Activated naive CD4-positive, alpha-beta T cell treated with anti-CD3 and anti-CD28 coated beads, Interleukin-2, amount 50 U/mL, for 72 hours (primary cell): ENCODE measurements around the gene KRT75. TPM values are rescaled to one million over a fixed set of nuclear protein-coding genes. Genes with fewer than 3 reads are reported as not detected.
A peak's percentile ranks its signal among the peaks of the same experiment; 100 is the strongest.

Experiments used
- ATAC-seq, 2 donors: fragments of 150-1000 bp; cut with Tn5 transposase; 2 replicates each; pipeline ENCODE4 v1.10.0; 2021; ENCODE audit warnings: mild to moderate bottlenecking in 2 of 2, moderate library complexity in 2 of 2
- DNase-seq, 2 donors: peaks; one replicate each; pipeline ENCODE4 v3.0.0; 2021 to 2022; ENCODE audit warnings: low spot score in 2 of 2
- H3K27ac Mint-ChIP-seq, 2 donors: one replicate each; pipeline ENCODE4 v1.8.0; 2022; ENCODE audit warnings: mild to moderate bottlenecking in 2 of 2, mixed read lengths in 2 of 2
- H3K36me3 Mint-ChIP-seq, 2 donors: one replicate each; pipeline ENCODE4 v1.8.0; 2022; ENCODE audit warnings: mixed read lengths in 2 of 2
- H3K9me3 Mint-ChIP-seq, 2 donors: one replicate each; pipeline ENCODE4 v1.8.0; 2022; ENCODE audit warnings: mixed read lengths in 2 of 2
- total RNA-seq, 2 donors: library from RNA; stranded (reverse); gene quantifications; one replicate each; pipeline ENCODE4 v1.2.3, GENCODE V29; 2022

Gene KRT75
- total RNA-seq, 2 donors from 2014 or later: not detected

DNA sequence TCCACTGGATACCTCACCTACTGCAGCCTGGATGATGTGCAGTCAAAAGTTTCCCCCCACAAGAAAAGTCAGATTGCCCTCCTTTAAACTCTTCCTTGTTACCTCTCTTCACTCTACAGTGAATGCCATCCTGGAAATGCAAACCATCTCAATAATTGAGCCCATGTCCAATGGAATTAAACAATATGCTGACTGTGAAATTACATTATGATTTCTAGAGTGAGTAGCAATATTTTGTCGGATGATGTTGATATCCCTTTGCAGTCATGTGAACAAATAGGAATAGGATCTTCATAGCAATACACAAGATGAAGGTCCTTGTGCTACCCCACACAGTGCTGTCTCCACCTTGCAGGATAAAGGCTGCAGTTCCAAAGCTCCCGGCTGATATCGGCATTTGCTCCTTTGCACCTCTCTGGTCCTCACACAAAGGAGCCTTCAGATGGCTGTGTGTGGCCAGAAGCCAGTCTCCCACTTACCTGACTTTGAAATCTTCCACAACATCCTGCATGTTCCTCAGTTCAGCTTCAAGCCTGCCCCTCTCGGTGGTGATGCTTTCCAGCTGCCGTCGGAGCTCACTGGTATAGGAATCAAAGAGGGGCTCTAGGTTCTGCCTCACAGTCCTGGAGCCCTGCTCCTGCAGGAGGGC lies 1.5 kb downstream of the KRT75 start:
- H3K36me3 Mint-ChIP-seq: no peaks in the 10 kb centered on the region
- no peak for ATAC-seq

DNA sequence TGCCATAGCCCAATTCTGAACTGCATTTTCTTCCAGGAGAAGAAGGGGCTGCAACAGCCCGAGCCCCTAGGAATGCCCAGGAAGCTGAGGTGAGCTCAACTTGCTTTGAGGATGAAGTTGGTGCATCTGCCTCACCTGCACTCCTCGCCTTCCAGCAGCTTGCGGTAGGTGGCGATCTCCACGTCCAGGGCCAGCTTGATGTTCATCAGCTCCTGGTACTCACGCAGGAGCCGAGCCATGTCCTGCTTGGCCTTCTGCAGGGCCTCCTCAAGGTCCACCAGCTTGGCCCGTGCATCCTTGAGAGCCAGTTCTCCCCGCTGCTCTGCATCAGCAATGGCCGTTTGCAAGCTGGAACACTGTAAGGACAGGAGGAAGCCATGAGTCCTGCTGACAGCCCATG lies 6.0 kb downstream of the KRT75 start:
- Mint-ChIP-seq H3K27ac (no peak overlapping the region), H3K9me3 (no peaks in the 10 kb centered on the region), H3K36me3 (no peaks in the 10 kb centered on the region)
- DNase-seq (no peak), ATAC-seq (no peak)

More for the DNA sequence above, 1.5 kb downstream of the KRT75 start:
- DNase-seq: no peak
- Mint-ChIP-seq H3K9me3 (no peaks in the 10 kb centered on the region), H3K27ac (no peak overlapping the region)

GRCh38 chr12:52427083-52427482 lies 7.1 kb downstream of the KRT75 start:
- Mint-ChIP-seq H3K36me3 (no peaks in the 10 kb centered on the region), H3K27ac (no peak overlapping the region), H3K9me3 (no peaks in the 10 kb centered on the region)
- no peak for DNase-seq
- no peak for ATAC-seq

GRCh38 chr12:52426034-52426433 lies 8.1 kb downstream of the KRT75 start:
- Mint-ChIP-seq H3K36me3 (no peaks in the 10 kb centered on the region), H3K27ac (no peak overlapping the region), H3K9me3 (no peaks in the 10 kb centered on the region)
- ATAC-seq (no peak), DNase-seq (no peak)

GRCh38 chr12:52425466-52425865 lies 8.7 kb downstream of the KRT75 start:
- ATAC-seq (no peak), DNase-seq (no peak)
- Mint-ChIP-seq H3K27ac (no peak overlapping the region), H3K36me3 (no peaks in the 10 kb centered on the region), H3K9me3 (no peaks in the 10 kb centered on the region)

DNA sequence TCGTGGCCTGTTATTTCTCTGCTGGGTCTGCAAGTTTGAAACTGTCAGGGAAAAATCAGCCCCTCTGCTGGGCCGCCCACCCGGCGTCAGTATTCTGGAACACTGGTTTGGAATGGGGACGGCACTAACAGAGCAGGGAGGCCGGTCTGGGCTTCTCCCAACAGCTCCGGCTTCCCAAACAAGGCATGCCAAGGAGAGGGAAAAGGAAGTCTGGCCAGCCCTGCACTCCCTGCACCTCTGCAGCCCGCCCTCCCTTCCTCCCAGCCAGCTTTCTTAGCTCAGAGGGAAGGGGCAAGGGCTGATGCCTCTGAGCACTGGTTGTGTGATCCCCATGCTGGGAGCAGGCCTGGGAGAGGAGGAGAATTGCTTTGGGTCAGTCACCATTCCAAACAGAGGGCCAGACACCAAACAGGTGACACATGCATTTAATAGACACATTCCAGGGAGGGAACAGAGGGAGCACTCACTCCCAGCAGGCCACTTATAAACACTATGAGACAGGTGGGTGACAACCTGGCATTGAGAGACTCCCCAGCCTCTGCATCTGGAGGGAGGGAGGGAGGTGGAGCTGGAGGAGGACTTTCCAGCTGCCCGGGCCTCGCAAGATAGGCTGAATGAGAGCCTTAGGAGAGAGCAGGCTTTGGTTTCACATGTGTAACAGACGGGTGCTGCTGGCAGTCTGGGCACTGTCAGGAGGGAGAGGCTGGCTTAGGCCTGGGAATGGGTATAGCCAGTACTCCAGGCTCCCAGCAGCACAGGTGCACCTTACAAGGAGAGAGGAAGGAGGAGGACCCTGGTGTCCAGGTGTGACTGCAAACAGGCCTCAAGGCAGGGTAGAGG lies 10.3 kb downstream of the KRT75 start:
- H3K27ac Mint-ChIP-seq: no peak overlapping the region
- ATAC-seq: no peak
- no peaks in the 10 kb centered on the region for H3K9me3 Mint-ChIP-seq
- DNase-seq: no peak
- no peaks in the 10 kb centered on the region for H3K36me3 Mint-ChIP-seq

- no peaks in the 10 kb centered on the region for H3K9me3 Mint-ChIP-seq
- H3K27ac Mint-ChIP-seq: no peak overlapping the region
- no peaks in the 10 kb centered on the region for H3K36me3 Mint-ChIP-seq
- ATAC-seq (no peak), DNase-seq (no peak)
Observed at GRCh38 chr12:52423035-52423434, 11.1 kb downstream of the KRT75 start.

DNA sequence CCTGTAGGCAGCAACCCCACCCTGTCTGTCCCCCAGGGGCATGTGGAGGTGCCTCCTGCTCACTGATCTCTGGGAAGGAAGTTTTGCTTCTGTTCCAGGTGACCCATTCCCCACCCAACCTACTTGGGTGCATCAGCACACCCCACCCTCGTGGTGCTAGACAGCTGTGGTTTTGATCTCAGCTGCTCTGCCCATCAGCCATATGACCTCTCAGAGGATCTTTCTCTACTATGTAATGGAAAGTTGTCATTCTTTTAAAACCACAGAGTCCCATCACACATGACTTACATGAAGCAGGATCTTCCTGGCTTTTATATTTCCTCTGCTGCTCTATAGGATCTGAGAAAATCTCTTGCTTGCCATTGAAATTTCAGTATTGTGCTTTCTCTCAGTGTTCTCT lies 14.5 kb downstream of the KRT75 start:
- Mint-ChIP-seq H3K36me3 (no peaks in the 10 kb centered on the region), H3K9me3 (no peaks in the 10 kb centered on the region), H3K27ac (no peak overlapping the region)
- ATAC-seq (no peak), DNase-seq (no peak)

DNA sequence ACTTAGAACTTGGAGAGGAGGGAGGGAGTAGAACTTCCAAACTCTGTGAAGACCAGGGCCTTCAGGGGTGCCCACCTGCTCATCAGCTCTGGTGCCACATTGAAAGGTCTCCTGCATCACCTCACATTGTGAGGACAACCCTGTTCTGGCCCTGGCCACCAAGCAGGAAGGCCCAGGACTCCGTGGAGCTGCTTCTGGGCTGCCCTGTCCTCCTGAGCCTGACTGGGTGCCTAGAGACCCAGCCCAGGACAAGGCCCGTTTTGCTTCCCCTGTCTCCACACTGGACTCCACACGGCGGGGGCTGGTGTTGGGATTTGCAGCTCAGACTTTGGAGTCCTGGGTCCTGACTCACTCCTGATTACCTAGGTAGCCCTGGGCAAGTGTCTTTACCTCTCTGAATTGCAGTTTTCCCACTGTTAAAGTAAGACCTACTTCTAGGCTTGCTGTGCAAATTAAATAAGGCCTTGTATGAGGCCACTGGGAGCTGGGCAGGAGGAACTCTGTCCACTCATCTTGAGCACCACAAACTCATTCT lies 15.5 kb downstream of the KRT75 start:
- Mint-ChIP-seq H3K27ac (no peak overlapping the region), H3K36me3 (no peaks in the 10 kb centered on the region), H3K9me3 (no peaks in the 10 kb centered on the region)
- DNase-seq: no peak
- no peak for ATAC-seq

DNA sequence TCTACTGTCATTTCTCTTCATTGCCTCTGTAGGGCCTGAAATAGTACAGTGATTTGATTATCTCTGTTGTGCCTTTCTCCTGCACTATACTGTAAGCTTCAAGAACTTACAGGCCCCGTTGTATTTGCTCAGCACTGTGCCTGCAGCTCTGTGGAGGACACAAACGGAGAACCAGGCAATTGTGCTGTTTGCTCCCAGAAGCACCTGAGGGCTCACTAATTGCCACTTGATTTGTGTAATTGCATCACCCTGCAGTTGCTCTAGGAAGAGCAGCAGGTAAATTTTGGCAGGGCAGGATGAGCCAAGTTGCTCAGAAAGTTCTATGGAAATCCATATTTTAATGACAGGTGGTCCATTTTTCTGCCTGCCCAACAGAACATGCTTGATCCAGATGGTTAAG lies 16.4 kb downstream of the KRT75 start:
- Mint-ChIP-seq H3K27ac (no peak overlapping the region), H3K36me3 (no peaks in the 10 kb centered on the region), H3K9me3 (no peaks in the 10 kb centered on the region)
- no peak for DNase-seq
- no peak for ATAC-seq

- no peak for DNase-seq
- no peak for ATAC-seq
- Mint-ChIP-seq H3K36me3 (no peaks in the 10 kb centered on the region), H3K27ac (no peak overlapping the region), H3K9me3 (no peaks in the 10 kb centered on the region)
Observed at GRCh38 chr12:52416795-52417194, 17.4 kb downstream of the KRT75 start.

DNA sequence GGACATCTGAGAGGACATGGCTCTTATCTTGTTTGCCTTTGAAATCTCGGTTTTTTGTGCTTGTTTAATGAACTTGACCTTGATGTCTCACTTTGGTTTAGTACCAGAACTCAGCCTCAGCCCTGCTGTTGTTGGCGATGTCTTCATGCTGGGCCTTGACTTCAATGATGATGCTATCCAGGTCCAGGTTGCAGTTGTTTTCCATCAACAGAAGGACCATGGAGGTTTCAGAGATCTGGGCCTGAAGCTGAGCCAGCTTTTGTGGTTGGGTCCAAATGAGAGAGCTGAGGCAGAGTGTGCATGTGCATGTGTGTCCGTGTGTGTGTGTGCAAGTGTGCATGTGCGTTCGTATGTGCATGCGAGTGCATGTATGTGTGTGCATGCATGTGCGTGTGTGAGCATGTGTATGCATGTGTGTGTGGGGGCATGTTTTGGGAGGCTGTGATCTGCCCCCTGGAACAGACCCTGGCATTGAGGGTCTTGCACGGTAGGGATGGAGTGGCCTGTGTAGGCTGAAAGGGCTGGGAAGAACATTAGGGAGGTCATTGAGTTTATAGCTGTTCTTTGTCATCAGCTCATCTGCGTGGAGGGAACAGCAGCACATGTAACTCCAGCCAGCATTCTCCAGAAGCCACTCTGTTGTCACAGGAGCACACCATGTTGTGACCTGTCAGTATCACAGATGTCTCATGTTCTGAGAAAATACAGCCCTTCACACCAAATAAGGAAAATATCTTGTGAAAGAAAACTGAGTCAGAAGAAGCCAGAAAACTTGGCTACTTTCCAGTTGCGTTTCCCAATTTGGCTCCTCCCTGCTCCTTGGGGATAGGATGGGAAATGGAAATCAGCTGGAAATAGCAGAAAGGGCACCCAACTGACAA lies 18.1 kb downstream of the KRT75 start:
- Mint-ChIP-seq H3K27ac (peak overlapping the region in 1 of 2 donors; percentile 33), H3K9me3 (no peaks in the 10 kb centered on the region), H3K36me3 (no peaks in the 10 kb centered on the region)
- DNase-seq: no peak
- no peak for ATAC-seq

- Mint-ChIP-seq H3K27ac (no peak overlapping the region), H3K9me3 (no peaks in the 10 kb centered on the region), H3K36me3 (no peaks in the 10 kb centered on the region)
- no peak for ATAC-seq
- DNase-seq: no peak
Observed at GRCh38 chr12:52414936-52415335, 19.2 kb downstream of the KRT75 start.

DNA sequence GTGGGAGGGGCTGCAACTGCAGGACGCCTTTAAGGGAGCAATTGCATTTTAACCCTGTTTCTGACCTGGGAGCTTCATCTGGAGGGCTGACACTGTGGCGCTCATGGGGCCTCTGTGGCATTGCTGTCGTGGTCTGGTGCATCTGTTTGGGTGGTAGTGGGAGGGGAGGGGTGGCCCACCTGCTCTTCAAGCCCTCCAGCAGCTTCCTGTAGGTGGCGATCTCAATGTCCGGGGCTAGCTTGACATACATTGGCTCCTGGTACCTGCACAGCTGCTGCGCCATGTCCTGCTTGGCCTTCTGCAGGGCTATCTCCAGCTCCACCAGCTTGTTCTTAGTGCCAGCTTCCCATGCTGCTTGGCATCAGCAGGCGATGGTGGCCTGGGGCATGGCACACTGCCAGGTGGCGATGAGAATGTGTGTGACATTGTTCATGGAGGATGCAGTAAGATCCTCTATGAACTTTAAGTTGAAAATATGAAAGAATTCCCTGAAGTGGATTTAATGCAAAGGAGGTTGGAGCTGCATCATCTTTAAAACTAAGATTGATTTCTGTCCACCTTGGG lies 20.3 kb downstream of the KRT75 start:
- Mint-ChIP-seq H3K27ac (no peak overlapping the region), H3K9me3 (no peaks in the 10 kb centered on the region), H3K36me3 (no peaks in the 10 kb centered on the region)
- DNase-seq (no peak), ATAC-seq (no peak)

DNA sequence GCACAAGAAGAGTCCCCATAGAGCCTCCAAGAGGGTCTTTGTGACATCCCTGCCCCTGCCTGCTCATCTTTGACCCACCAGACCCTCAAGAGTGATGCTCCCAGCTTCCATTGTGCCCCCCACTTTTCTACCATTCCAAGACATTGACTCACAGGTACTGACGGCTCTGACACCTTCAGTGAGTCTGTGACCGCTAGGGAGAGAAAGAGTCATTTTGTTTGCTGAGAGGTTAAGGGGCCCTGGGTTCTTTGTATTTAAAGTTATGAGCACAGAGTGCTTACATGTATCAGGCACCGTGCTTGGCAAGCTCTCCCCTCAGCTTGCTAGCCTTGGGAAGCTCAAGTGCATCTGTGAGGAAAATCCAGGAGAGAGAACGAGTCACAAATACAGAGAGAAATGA lies 21.0 kb downstream of the KRT75 start:
- no peaks in the 10 kb centered on the region for H3K9me3 Mint-ChIP-seq
- H3K27ac Mint-ChIP-seq: no peak overlapping the region
- ATAC-seq: no peak
- DNase-seq: no peak
- H3K36me3 Mint-ChIP-seq: no peaks in the 10 kb centered on the region

- H3K9me3 Mint-ChIP-seq: no peaks in the 10 kb centered on the region
- H3K36me3 Mint-ChIP-seq: no peaks in the 10 kb centered on the region
- peak overlapping the region in 1 of 2 donors; percentile 79 for H3K27ac Mint-ChIP-seq
- DNase-seq: no peak
- ATAC-seq: no peak
Observed at GRCh38 chr12:52411815-52412214, 22.4 kb downstream of the KRT75 start.
